A549 (cell line): Measurements from ENCODE around the gene SLC8A1. TPM values are rescaled to one million over a fixed set of nuclear protein-coding genes. Genes with fewer than 3 reads are reported as not detected.
A peak's percentile ranks its signal among the peaks of the same experiment; 100 is the strongest.

Source experiments
- ATAC-seq, 2 experiments: fragments of 200-7000 bp in 1 of 2; fragments of >200 bp in 1 of 2; cut with Nextera tagmentation in 1 of 2; cut with Tn5 transposase in 1 of 2; 3 replicates each; pipeline versions ENCODE4 v1.8.0 to v1.9.1; 2018 to 2020; ENCODE audit warnings: mild to moderate bottlenecking in 1 of 2, moderate library complexity in 1 of 2
- CTCF ChIA-PET: fragments of 300-600 bp; sonication (Branson Sonifier 250); formaldehyde crosslinking; extraction: SDS; loops from one replicate; lab custom pipeline; 2021; ENCODE audit warnings: antibody characterized with exemption, inconsistent platforms; lab: Yijun Ruan, JAX
- POLR2A ChIA-PET: fragments of 350-600 bp; formaldehyde crosslinking; extraction: SDS; loops from one replicate; lab custom pipeline; 2021; ENCODE audit warnings: antibody characterized with exemption, inconsistent platforms; lab: Yijun Ruan, JAX
- DNase-seq, 2 experiments: peaks; one replicate each; pipeline versions ENCODE4 v3.0.0 to v3.0.0-alpha.2; 2011 to 2016; ENCODE audit warnings: low read depth in 1 of 2, low spot score in 1 of 2
- FAIRE-seq: peaks from 2 replicates; lab custom pipeline; 2011; peaks lifted over from hg19 to GRCh38; lab: Jason Lieb, UNC
- H3K27ac ChIP-seq, 2 experiments: fragments of >200 bp; sonication (Bioruptor Twin); formaldehyde crosslinking; 3 replicates each; pipeline ENCODE4 v1.5.1; 2016 to 2017
- H3K4me1 ChIP-seq: fragments of >200 bp; sonication (Bioruptor Twin); formaldehyde crosslinking; 3 replicates; pipeline ENCODE4 v1.6.1; 2016
- H3K4me2 ChIP-seq: fragments of >200 bp; sonication (Bioruptor Twin); formaldehyde crosslinking; 3 replicates; pipeline ENCODE4 v1.6.1; 2016
- H3K4me3 ChIP-seq: fragments of >200 bp; sonication (Bioruptor Twin); formaldehyde crosslinking; 3 replicates; pipeline ENCODE4 v1.5.1; 2016
- H3K9me3 ChIP-seq: fragments of >200 bp; sonication (Bioruptor Twin); formaldehyde crosslinking; 3 replicates; pipeline ENCODE4 v1.6.1; 2016
- BHLHE40 ChIP-seq: IDR thresholded peaks from 2 replicates; pipeline ENCODE4 v1.6.1; 2012; ENCODE audit warnings: low read depth, low read length, inconsistent platforms
- CBX8 ChIP-seq: fragments of 200-600 bp; sonication (generic); IDR thresholded peaks from 2 replicates; pipeline ENCODE4 v1.6.1; 2016
- EHF ChIP-seq: fragments of 250-450 bp; sonication (Bioruptor Pico); IDR thresholded peaks from 2 replicates; pipeline ENCODE4 v1.5.0; 2020; ENCODE audit warnings: mild to moderate bottlenecking
- EP300 ChIP-seq, 2 experiments: fragments of >200 bp; sonication (Bioruptor Twin); formaldehyde crosslinking; IDR thresholded peaks; 2 replicates in 1 of 2; 3 replicates in 1 of 2; pipeline ENCODE4 v1.6.1; 2016 to 2017
- ESRRA ChIP-seq: fragments of 150-350 bp; IDR thresholded peaks from 2 replicates; pipeline ENCODE4 v1.6.1; 2014; ENCODE audit warnings: mild to moderate bottlenecking, low read length, borderline replicate concordance
- FOSL2 ChIP-seq, 2 experiments: fragments of 450-650 bp in 1 of 2; fragments of >200 bp in 1 of 2; sonication (Bioruptor Twin) in 1 of 2; formaldehyde crosslinking; IDR thresholded peaks; 2 replicates each; pipeline versions ENCODE4 v1.5.0 to v1.6.1; 2016 to 2020; ENCODE audit warnings: mild to moderate bottlenecking in 1 of 2, moderate library complexity in 1 of 2
- GATA3 ChIP-seq: IDR thresholded peaks from 2 replicates; pipeline ENCODE4 v1.6.1; 2012; ENCODE audit warnings: borderline replicate concordance
- HDAC2 ChIP-seq: fragments of 200-600 bp; sonication (generic); IDR thresholded peaks from 2 replicates; pipeline ENCODE4 v1.6.1; 2016
- HEYL ChIP-seq: fragments of 250-450 bp; sonication (Bioruptor Pico); IDR thresholded peaks from 2 replicates; pipeline ENCODE4 v1.8.0; 2021; ENCODE audit warnings: mild to moderate bottlenecking, moderate library complexity
- HOXB5 ChIP-seq: fragments of 250-450 bp; sonication (Bioruptor Pico); IDR thresholded peaks from 2 replicates; pipeline ENCODE4 v1.5.0; 2020; ENCODE audit warnings: mild to moderate bottlenecking, moderate library complexity
- JUN ChIP-seq, 2 experiments: fragments of >200 bp; sonication (Bioruptor Twin); formaldehyde crosslinking; IDR thresholded peaks; 2 replicates in 1 of 2; 3 replicates in 1 of 2; pipeline ENCODE4 v1.6.1; 2016 to 2017
- KDM1A ChIP-seq: fragments of 200-600 bp; sonication (generic); IDR thresholded peaks from 2 replicates; pipeline ENCODE4 v1.6.1; 2016; ENCODE audit warnings: low read depth, mild to moderate bottlenecking
- MAFK ChIP-seq: fragments of 450-650 bp; IDR thresholded peaks from 2 replicates; pipeline ENCODE4 v1.6.1; 2014; ENCODE audit not compliant: partially characterized antibody
- NPAS2 ChIP-seq: fragments of 250-450 bp; sonication (Bioruptor Pico); IDR thresholded peaks from 2 replicates; pipeline ENCODE4 v1.8.0; 2022; ENCODE audit warnings: mild to moderate bottlenecking, moderate library complexity, borderline replicate concordance
- NR3C1 ChIP-seq: fragments of >200 bp; sonication (Bioruptor Twin); formaldehyde crosslinking; IDR thresholded peaks from 3 replicates; pipeline ENCODE4 v1.6.1; 2017
- POLR2AphosphoS2 ChIP-seq: conservative IDR thresholded peaks from 2 replicates; pipeline ENCODE4 v1.6.1; 2012; ENCODE audit warnings: low read length, improper control_type of control experiment, inconsistent platforms
- RAD21 ChIP-seq, 2 experiments: fragments of >200 bp in 1 of 2; sonication (Bioruptor Twin) in 1 of 2; formaldehyde crosslinking in 1 of 2; IDR thresholded peaks in 1 of 2; conservative IDR thresholded peaks in 1 of 2; 2 replicates in 1 of 2; 3 replicates in 1 of 2; pipeline ENCODE4 v1.6.1; 2012 to 2018; ENCODE audit warnings: inconsistent platforms in 1 of 2
- RARB ChIP-seq: fragments of 250-450 bp; sonication (Bioruptor Pico); IDR thresholded peaks from 2 replicates; pipeline ENCODE4 v1.8.0; 2021; ENCODE audit warnings: mild to moderate bottlenecking, moderate library complexity
- RFX5 ChIP-seq: fragments of 450-650 bp; IDR thresholded peaks from 2 replicates; pipeline ENCODE4 v1.7.1; 2014; ENCODE audit warnings: antibody characterized with exemption, mild to moderate bottlenecking, moderate library complexity
- SMC3 ChIP-seq: fragments of >200 bp; sonication (Bioruptor Twin); formaldehyde crosslinking; IDR thresholded peaks from 3 replicates; pipeline ENCODE4 v1.6.1; 2018; ENCODE audit warnings: inconsistent platforms
- ZC3H11A ChIP-seq: fragments of 450-650 bp; IDR thresholded peaks from 2 replicates; pipeline ENCODE4 v1.6.1; 2014; ENCODE audit warnings: antibody characterized with exemption, mild to moderate bottlenecking
- ZFP36 ChIP-seq: fragments of 450-650 bp; IDR thresholded peaks from 2 replicates; pipeline ENCODE4 v1.6.1; 2014; ENCODE audit warnings: borderline replicate concordance; ENCODE audit not compliant: partially characterized antibody
- WGBS: methylation state at CpG from one replicate; pipeline ENCODE4 v1.1.6; 2017; ENCODE audit errors: missing lambda C conversion rate; 5-methylcytosine and 5-hydroxymethylcytosine counted together
- polyA plus RNA-seq, 4 experiments: library from polyadenylated mRNA; depleted of rRNA in 3 of 4; stranded (reverse); fragments of >200 nt; fragmentation: RNase III in 1 of 4; extraction: RNeasy Plus Mini Kit Qiagen cat#74134 plus additional on column Dnase treatment in 1 of 4; gene quantifications; 2 replicates in 3 of 4; 3 replicates in 1 of 4; pipeline ENCODE4 v1.2.3, GENCODE V29; 2011 to 2017
- TF ChIP-seq, protein P1 (sequence below): IDR thresholded peaks from 2 replicates; pipeline ENCODE4 v1.6.1; 2012
- TF ChIP-seq, protein P2 (sequence below): fragments of >200 bp; sonication (Bioruptor Twin); formaldehyde crosslinking; IDR thresholded peaks from 2 replicates; pipeline ENCODE4 v1.6.1; 2016
- TF ChIP-seq, protein P3 (sequence below): IDR thresholded peaks from 2 replicates; pipeline ENCODE4 v1.6.1; 2012; ENCODE audit warnings: low read depth, borderline replicate concordance

SLC8A1 gene
- polyA plus RNA-seq, 2 of the 4 experiments (the other 2 are of a cell fraction): 0.28 to 0.92 TPM

DNA sequence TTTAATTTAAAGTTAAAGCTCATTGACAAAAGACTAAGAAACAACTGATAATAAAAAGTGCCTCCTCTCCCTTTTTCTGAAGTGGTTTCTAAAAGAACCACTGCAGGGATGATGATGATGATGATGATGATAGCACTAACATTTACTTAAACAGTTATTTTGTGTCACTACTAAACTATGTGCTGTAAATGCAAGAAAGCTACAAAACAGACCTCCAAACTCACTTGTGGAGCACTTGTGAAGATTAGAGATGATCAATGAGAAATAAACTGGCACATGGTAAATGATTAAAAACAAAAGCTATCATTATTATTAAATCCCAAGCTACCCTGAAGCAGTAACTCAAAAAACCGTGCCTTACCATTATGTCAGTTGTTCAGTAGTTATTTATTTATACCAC lies 88.7 kb downstream of the SLC8A1 start:
- POLR2A ChIA-PET: no interaction called here
- DNase-seq: no peak
- no peaks in the 10 kb centered on the region for H3K9me3 ChIP-seq
- 46% methylated on average over 1 of the region's 1 CpG for WGBS
- CTCF ChIA-PET: interaction anchor here (0.5 kb wide), 1 partner anchor 119 kb away, joined by 3 read pairs; no protein-coding TSS in a partner anchor
- FAIRE-seq: no peak
- H3K4me3 ChIP-seq: no peak overlapping the region
- H3K27ac ChIP-seq: no peak overlapping the region
- TF ChIP-seq HEYL (CRISPR knock-in tag): no peak
- no peak for TF ChIP-seq JUN (IDR thresholded peaks at IDR 0.05)
- TF ChIP-seq NR3C1: no peak
- no peak for TF ChIP-seq GATA3
- TF ChIP-seq ZFP36: no peak
- no peak for TF ChIP-seq HDAC2
- TF ChIP-seq, protein P1, sequence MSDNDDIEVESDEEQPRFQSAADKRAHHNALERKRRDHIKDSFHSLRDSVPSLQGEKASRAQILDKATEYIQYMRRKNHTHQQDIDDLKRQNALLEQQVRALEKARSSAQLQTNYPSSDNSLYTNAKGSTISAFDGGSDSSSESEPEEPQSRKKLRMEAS: no peak
- TF ChIP-seq BHLHE40: no peak
- no peak for ATAC-seq
- H3K4me2 ChIP-seq: no peak overlapping the region
- peaks cover 10% of the 10 kb centered on the region; the same call in 1 of the 3 replicates for H3K4me1 ChIP-seq

DNA sequence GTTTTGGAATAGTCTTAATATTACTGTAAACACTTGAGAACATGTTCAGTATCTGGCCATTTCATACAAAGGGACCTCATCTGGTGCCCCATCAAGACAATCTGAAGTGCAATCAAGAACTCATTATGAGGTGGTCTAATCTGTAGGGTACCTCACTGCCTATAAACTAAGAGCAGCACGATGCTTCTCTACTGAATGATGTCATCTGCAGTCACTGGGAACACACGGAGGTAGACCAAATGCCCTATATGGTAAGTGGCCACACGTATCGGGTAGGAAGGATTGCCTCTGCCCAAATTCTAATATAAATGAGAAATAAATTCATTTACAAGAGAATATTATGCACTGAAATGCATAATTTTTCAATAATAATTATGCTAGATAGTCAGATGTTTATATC lies 90.4 kb downstream of the SLC8A1 start:
- DNase-seq (no peak), FAIRE-seq (no peak), ATAC-seq (no peak)
- Histone ChIP-seq H3K4me3 (no peak overlapping the region), H3K4me1 (peaks cover 10% of the 10 kb centered on the region; the same call in 1 of the 3 replicates), H3K27ac (no peak overlapping the region), H3K9me3 (no peaks in the 10 kb centered on the region), H3K4me2 (no peak overlapping the region)
- TF ChIP-seq HOXB5 (CRISPR knock-in tag) (no peak), MAFK (no peak), FOSL2 (IDR thresholded peaks at IDR 0.05) (no peak), FOSL2 (CRISPR knock-in tag; IDR thresholded peaks at IDR 0.05) (no peak), EP300 (IDR thresholded peaks at IDR 0.05) (no peak), SMC3 (no peak), RFX5 (no peak), NPAS2 (CRISPR knock-in tag) (no peak), RAD21 (conservative IDR thresholded peaks at IDR 0.05 in 1 of 2, IDR thresholded peaks at IDR 0.05 in 1 of 2) (no peak), ZFP36 (no peak), ESRRA (no peak), CBX8 (no peak), EHF (no peak), KDM1A (no peak), RARB (no peak), POLR2AphosphoS2 (no peak)
- TF ChIP-seq, protein P2, sequence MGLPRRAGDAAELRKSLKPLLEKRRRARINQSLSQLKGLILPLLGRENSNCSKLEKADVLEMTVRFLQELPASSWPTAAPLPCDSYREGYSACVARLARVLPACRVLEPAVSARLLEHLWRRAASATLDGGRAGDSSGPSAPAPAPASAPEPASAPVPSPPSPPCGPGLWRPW: no peak
- TF ChIP-seq, protein P3, sequence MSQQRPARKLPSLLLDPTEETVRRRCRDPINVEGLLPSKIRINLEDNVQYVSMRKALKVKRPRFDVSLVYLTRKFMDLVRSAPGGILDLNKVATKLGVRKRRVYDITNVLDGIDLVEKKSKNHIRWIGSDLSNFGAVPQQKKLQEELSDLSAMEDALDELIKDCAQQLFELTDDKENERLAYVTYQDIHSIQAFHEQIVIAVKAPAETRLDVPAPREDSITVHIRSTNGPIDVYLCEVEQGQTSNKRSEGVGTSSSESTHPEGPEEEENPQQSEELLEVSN: no peak
- POLR2A ChIA-PET: no interaction called here
- CTCF ChIA-PET: no interaction called here
- 61% methylated on average over 4 of the region's 4 CpGs for WGBS

DNA sequence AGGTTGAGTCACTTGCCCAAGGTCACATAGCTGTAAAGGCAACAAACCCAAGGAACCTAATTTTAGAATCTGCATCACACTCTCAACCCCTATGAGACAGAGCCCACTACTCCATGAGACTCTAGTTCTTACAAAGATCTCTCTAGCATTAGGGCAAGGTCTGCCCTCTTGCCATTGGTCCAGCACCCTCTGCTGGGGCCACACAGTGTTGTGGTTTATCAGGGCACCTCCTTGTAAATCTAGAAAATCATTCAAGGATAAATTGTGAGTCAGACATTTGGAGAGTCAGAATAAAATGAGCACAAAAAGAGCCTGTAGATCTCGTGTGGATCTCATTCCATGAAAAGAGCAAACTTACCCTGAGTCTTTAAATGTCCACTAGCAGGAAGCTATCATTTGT lies 91.2 kb downstream of the SLC8A1 start:
- 3% methylated on average over 1 of the region's 1 CpG for WGBS
- no peaks in the 10 kb centered on the region for H3K9me3 ChIP-seq
- TF ChIP-seq ZC3H11A (no peak), RAD21 (conservative IDR thresholded peaks at IDR 0.05 in 1 of 2, IDR thresholded peaks at IDR 0.05 in 1 of 2) (0 out of 5 replicates have a peak, but pooled peaks of 1 of the 2 experiments have one; percentile 5)
- DNase-seq (peak in 1 of 2 experiments; percentile 10), ATAC-seq (peak; percentile 58 to 76; a peak in 3 of 6 replicates), FAIRE-seq (no peak)
- ChIA-PET POLR2A (no interaction called here), CTCF (no interaction called here)
- peaks cover 10% of the 10 kb centered on the region; the same call in 1 of the 3 replicates for H3K4me1 ChIP-seq
- no peak overlapping the region for H3K27ac ChIP-seq
- H3K4me3 ChIP-seq: no peak overlapping the region
- no peak overlapping the region for H3K4me2 ChIP-seq
